Mesendoderm (in vitro differentiated cells): ENCODE measurements around the gene MICAL2.

ENCODE experiments used
- DNase-seq: peaks from one replicate; pipeline ENCODE4 v3.0.0; 2013
- H2AK5ac ChIP-seq: 2 replicates; pipeline ENCODE4 v1.6.1; 2013; ENCODE audit warnings: low read length, inconsistent platforms
- H2BK120ac ChIP-seq: 2 replicates; pipeline ENCODE4 v1.6.1; 2013; ENCODE audit warnings: low read depth, mild to moderate bottlenecking, low read length, moderate library complexity, mixed read lengths
- H2BK15ac ChIP-seq: replicated peaks from 2 replicates; pipeline ENCODE4 v1.6.1; 2013; ENCODE audit warnings: low read depth, mild to moderate bottlenecking, moderate library complexity
- H2BK5ac ChIP-seq: 2 replicates; pipeline ENCODE4 v1.6.1; 2013; ENCODE audit warnings: low read length, inconsistent platforms
- H3K18ac ChIP-seq: 2 replicates; pipeline ENCODE4 v1.6.1; 2013; ENCODE audit warnings: mild to moderate bottlenecking, low read length, mixed read lengths
- H3K23ac ChIP-seq: one replicate; pipeline ENCODE4 v1.6.1; 2013; ENCODE audit warnings: low read length
- H3K27ac ChIP-seq: 2 replicates; pipeline ENCODE4 v1.5.1; 2013; ENCODE audit warnings: low read depth, mild to moderate bottlenecking, inconsistent platforms, low read length, moderate library complexity
- H3K27me3 ChIP-seq: 2 replicates; pipeline ENCODE4 v1.6.1; 2013; ENCODE audit warnings: low read length, control low read depth, mild to moderate bottlenecking, inconsistent platforms; ENCODE audit not compliant: insufficient read depth, poor library complexity
- H3K36me3 ChIP-seq: 2 replicates; pipeline ENCODE4 v1.6.1; 2013; ENCODE audit warnings: low read length, inconsistent platforms; ENCODE audit not compliant: control insufficient read depth, insufficient read depth
- H3K4ac ChIP-seq: one replicate; pipeline ENCODE4 v1.6.1; 2013; ENCODE audit warnings: low read depth, mild to moderate bottlenecking, low read length, moderate library complexity
- H3K4me1 ChIP-seq: 2 replicates; pipeline ENCODE4 v1.6.1; 2013; ENCODE audit warnings: low read depth, low read length, inconsistent platforms; ENCODE audit not compliant: control insufficient read depth
- H3K4me2 ChIP-seq: 2 replicates; pipeline ENCODE4 v1.6.1; 2013; ENCODE audit warnings: low read length
- H3K4me3 ChIP-seq: 2 replicates; pipeline ENCODE4 v1.5.1; 2013; ENCODE audit warnings: mild to moderate bottlenecking, low read length
- H3K56ac ChIP-seq: one replicate; pipeline ENCODE4 v1.6.1; 2013; ENCODE audit warnings: low read length
- H3K79me1 ChIP-seq: 2 replicates; pipeline ENCODE4 v1.6.1; 2013; ENCODE audit warnings: low read length, inconsistent platforms
- H3K79me2 ChIP-seq: 2 replicates; pipeline ENCODE4 v1.6.1; 2013; ENCODE audit warnings: mild to moderate bottlenecking, low read length; ENCODE audit not compliant: control insufficient read depth, insufficient read depth
- H3K9ac ChIP-seq: 2 replicates; pipeline ENCODE4 v1.6.1; 2013; ENCODE audit warnings: low read length, inconsistent platforms
- H4K5ac ChIP-seq: one replicate; pipeline ENCODE4 v1.6.1; 2013; ENCODE audit warnings: low read length
- H4K8ac ChIP-seq: one replicate; pipeline ENCODE4 v1.6.1; 2013; ENCODE audit warnings: low read depth, mild to moderate bottlenecking, control low read depth, low read length, moderate library complexity
- WGBS: extraction: QIAGEN DNeasy Blood & Tissue Kit; methylation state at CpG from one replicate; pipeline ENCODE4 v1.1.7; 2013; ENCODE audit warnings: low lambda C conversion rate, missing lambda C conversion rate; ENCODE audit not compliant: insufficient coverage; ENCODE audit errors: extremely low coverage; 5-methylcytosine and 5-hydroxymethylcytosine counted together

The MICAL2 gene

GRCh38 chr11:12116425-12117032 is 6.1 kb downstream of the MICAL2 start:
- H3K9ac ChIP-seq: no peak overlapping the region
- H3K56ac ChIP-seq: no peak overlapping the region

DNA sequence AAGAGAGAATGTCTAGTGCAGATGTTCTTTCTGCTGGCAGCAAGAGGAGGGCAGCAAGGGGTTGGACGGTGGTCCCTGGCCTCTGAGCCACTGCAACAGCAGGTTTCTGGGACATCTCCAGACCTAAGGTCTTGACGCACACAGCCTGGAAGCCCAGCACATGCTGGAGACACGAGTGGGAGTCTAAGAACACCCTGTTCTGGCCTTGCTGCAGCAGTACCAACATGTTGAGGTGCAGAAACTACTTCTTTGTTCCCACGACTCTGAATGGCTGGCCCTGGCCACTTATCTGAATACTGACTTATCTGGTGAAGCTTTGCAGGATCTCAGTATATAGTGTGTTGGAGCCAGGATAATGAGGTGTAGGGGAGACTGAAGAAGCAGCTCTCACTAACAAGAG is 6.8 kb downstream of the MICAL2 start:
- no peaks in the 10 kb centered on the region for H3K36me3 ChIP-seq
- no peak overlapping the region for H3K4me3 ChIP-seq
- no peak for DNase-seq
- H2AK5ac ChIP-seq: no peak overlapping the region
- H2BK5ac ChIP-seq: no peak overlapping the region
- H4K8ac ChIP-seq: no peak overlapping the region
- no peak overlapping the region for H2BK120ac ChIP-seq
- no peak overlapping the region for H3K9ac ChIP-seq
- H3K79me1 ChIP-seq: no peaks in the 10 kb centered on the region
- no peak overlapping the region for H3K18ac ChIP-seq
- no CpG with 5 or more reads among the region's 4 CpGs for WGBS
- no peak overlapping the region for H2BK15ac ChIP-seq
- H3K27ac ChIP-seq: no peak overlapping the region
- no peaks in the 10 kb centered on the region for H3K4me1 ChIP-seq
- no peak overlapping the region for H3K4me2 ChIP-seq
- H4K5ac ChIP-seq: no peak overlapping the region
- H3K23ac ChIP-seq: no peak overlapping the region
- no peak overlapping the region for H3K56ac ChIP-seq
- no peaks in the 10 kb centered on the region for H3K27me3 ChIP-seq
- H3K79me2 ChIP-seq: no peaks in the 10 kb centered on the region
- H3K4ac ChIP-seq: no peak overlapping the region

More at GRCh38 chr11:12116425-12117032, 6.1 kb downstream of the MICAL2 start:
- no peak overlapping the region for H3K4ac ChIP-seq
- H2BK120ac ChIP-seq: no peak overlapping the region
- WGBS: no CpG with 5 or more reads among the region's 9 CpGs
- no peaks in the 10 kb centered on the region for H3K4me1 ChIP-seq
- no peak overlapping the region for H4K8ac ChIP-seq
- H3K23ac ChIP-seq: no peak overlapping the region
- no peak overlapping the region for H4K5ac ChIP-seq
- no peaks in the 10 kb centered on the region for H3K79me1 ChIP-seq
- H3K36me3 ChIP-seq: no peaks in the 10 kb centered on the region
- no peaks in the 10 kb centered on the region for H3K79me2 ChIP-seq
- H2BK15ac ChIP-seq: no peak overlapping the region
- no peak overlapping the region for H2AK5ac ChIP-seq
- H3K18ac ChIP-seq: no peak overlapping the region
- no peak overlapping the region for H3K4me3 ChIP-seq
- H3K27ac ChIP-seq: no peak overlapping the region
- H3K4me2 ChIP-seq: no peak overlapping the region
- DNase-seq: no peak
- no peaks in the 10 kb centered on the region for H3K27me3 ChIP-seq
- no peak overlapping the region for H2BK5ac ChIP-seq

- no peak overlapping the region for H2BK5ac ChIP-seq
- H3K4me2 ChIP-seq: no peak overlapping the region
- H3K27me3 ChIP-seq: no peaks in the 10 kb centered on the region
- no peak for DNase-seq
- no peak overlapping the region for H3K9ac ChIP-seq
- no peak overlapping the region for H2BK120ac ChIP-seq
- no CpG with 5 or more reads among the region's 2 CpGs for WGBS
- no peak overlapping the region for H2BK15ac ChIP-seq
- no peak overlapping the region for H2AK5ac ChIP-seq
- no peaks in the 10 kb centered on the region for H3K36me3 ChIP-seq
- no peak overlapping the region for H3K18ac ChIP-seq
- H3K27ac ChIP-seq: no peak overlapping the region
- no peak overlapping the region for H3K4ac ChIP-seq
- no peak overlapping the region for H3K56ac ChIP-seq
- no peaks in the 10 kb centered on the region for H3K79me1 ChIP-seq
- H4K5ac ChIP-seq: no peak overlapping the region
- H3K4me1 ChIP-seq: no peaks in the 10 kb centered on the region
- H3K23ac ChIP-seq: no peak overlapping the region
- H4K8ac ChIP-seq: no peak overlapping the region
- H3K79me2 ChIP-seq: no peaks in the 10 kb centered on the region
- no peak overlapping the region for H3K4me3 ChIP-seq
Observed at GRCh38 chr11:12117611-12118010, 7.2 kb downstream of the MICAL2 start.

DNA sequence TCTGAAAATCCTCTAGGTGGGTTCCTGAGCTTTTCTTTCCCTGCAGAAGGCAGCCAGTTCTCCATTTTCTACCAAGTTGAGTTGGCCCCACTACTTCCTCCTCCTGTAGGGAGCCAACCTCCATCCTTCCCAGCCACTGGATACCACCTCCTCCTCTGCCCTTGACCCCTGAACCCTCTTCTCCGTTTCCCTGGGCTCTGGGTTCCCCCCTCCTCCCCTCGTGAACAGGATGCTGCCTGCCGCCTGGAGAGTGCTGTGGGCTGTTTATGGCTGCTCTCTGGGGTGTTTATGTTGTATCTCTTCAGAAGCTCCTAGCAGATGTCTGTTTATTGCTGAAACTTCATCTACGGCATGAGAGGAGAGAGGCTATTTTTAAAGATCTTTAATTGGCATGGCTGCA is 8.6 kb downstream of the MICAL2 start:
- H3K4me3 ChIP-seq: no peak overlapping the region
- H3K23ac ChIP-seq: no peak overlapping the region
- H3K4me1 ChIP-seq: no peaks in the 10 kb centered on the region
- H3K27me3 ChIP-seq: no peaks in the 10 kb centered on the region
- H4K5ac ChIP-seq: no peak overlapping the region
- no peaks in the 10 kb centered on the region for H3K79me2 ChIP-seq
- no peaks in the 10 kb centered on the region for H3K36me3 ChIP-seq
- H3K4me2 ChIP-seq: no peak overlapping the region
- no CpG with 5 or more reads among the region's 4 CpGs for WGBS
- no peak for DNase-seq
- H3K56ac ChIP-seq: no peak overlapping the region
- no peak overlapping the region for H3K27ac ChIP-seq
- no peak overlapping the region for H4K8ac ChIP-seq
- H3K9ac ChIP-seq: no peak overlapping the region
- no peak overlapping the region for H2BK15ac ChIP-seq
- H2AK5ac ChIP-seq: no peak overlapping the region
- H3K79me1 ChIP-seq: no peaks in the 10 kb centered on the region
- no peak overlapping the region for H3K4ac ChIP-seq
- no peak overlapping the region for H3K18ac ChIP-seq
- no peak overlapping the region for H2BK120ac ChIP-seq
- no peak overlapping the region for H2BK5ac ChIP-seq

- Histone ChIP-seq H4K8ac (no peak overlapping the region), H3K56ac (no peak overlapping the region), H3K4me2 (no peak overlapping the region), H3K18ac (no peak overlapping the region), H3K36me3 (no peaks in the 10 kb centered on the region), H3K4ac (no peak overlapping the region), H3K23ac (no peak overlapping the region), H3K79me1 (no peaks in the 10 kb centered on the region), H3K79me2 (no peaks in the 10 kb centered on the region), H3K27me3 (no peaks in the 10 kb centered on the region), H2BK15ac (no peak overlapping the region), H3K9ac (no peak overlapping the region), H3K27ac (no peak overlapping the region), H2BK5ac (no peak overlapping the region), H4K5ac (no peak overlapping the region), H3K4me1 (no peaks in the 10 kb centered on the region), H2AK5ac (no peak overlapping the region), H3K4me3 (no peak overlapping the region), H2BK120ac (no peak overlapping the region)
- no peak for DNase-seq
- WGBS: no CpG with 5 or more reads among the region's 5 CpGs
Observed at GRCh38 chr11:12119502-12119901, 9.1 kb downstream of the MICAL2 start.
